SK-N-SH (cell line): ENCODE data around the gene ADGB.

Experiments used
- EP300 ChIP-seq, 2 experiments: IDR thresholded peaks; 2 replicates each; pipeline versions ENCODE4 v1.4.0 to v1.6.1; 2012; ENCODE audit warnings: borderline replicate concordance in 1 of 2, low read depth in 1 of 2, low read length in 1 of 2
- MXI1 ChIP-seq: IDR thresholded peaks from 2 replicates; pipeline ENCODE4 v1.6.1; 2012; ENCODE audit warnings: mild to moderate bottlenecking, low read depth, low read length, improper control_type of control experiment
- RAD21 ChIP-seq: IDR thresholded peaks from 2 replicates; pipeline ENCODE4 v1.6.1; 2012; ENCODE audit warnings: mild to moderate bottlenecking, low read length
- TAF1 ChIP-seq: IDR thresholded peaks from 2 replicates; pipeline ENCODE4 v1.6.1; 2012; ENCODE audit warnings: low read depth, mild to moderate bottlenecking, low read length, moderate library complexity, borderline replicate concordance
- TCF12 ChIP-seq: IDR thresholded peaks from 2 replicates; pipeline ENCODE4 v1.4.0; 2012
- TF ChIP-seq, protein P1 (sequence below): IDR thresholded peaks from 2 replicates; pipeline ENCODE4 v1.4.0; 2012; ENCODE audit warnings: low read depth
- TF ChIP-seq, protein P2 (sequence below): fragments of 150-350 bp; IDR thresholded peaks from 2 replicates; pipeline ENCODE4 v1.6.1; 2017; ENCODE audit warnings: antibody characterized with exemption, low read length, low read depth, borderline replicate concordance
- TF ChIP-seq, protein P3 (sequence below): fragments of 200-600 bp; sonication (generic); IDR thresholded peaks from 2 replicates; pipeline ENCODE4 v1.6.1; 2017; ENCODE audit warnings: antibody characterized with exemption, mild to moderate bottlenecking, moderate library complexity

DNA sequence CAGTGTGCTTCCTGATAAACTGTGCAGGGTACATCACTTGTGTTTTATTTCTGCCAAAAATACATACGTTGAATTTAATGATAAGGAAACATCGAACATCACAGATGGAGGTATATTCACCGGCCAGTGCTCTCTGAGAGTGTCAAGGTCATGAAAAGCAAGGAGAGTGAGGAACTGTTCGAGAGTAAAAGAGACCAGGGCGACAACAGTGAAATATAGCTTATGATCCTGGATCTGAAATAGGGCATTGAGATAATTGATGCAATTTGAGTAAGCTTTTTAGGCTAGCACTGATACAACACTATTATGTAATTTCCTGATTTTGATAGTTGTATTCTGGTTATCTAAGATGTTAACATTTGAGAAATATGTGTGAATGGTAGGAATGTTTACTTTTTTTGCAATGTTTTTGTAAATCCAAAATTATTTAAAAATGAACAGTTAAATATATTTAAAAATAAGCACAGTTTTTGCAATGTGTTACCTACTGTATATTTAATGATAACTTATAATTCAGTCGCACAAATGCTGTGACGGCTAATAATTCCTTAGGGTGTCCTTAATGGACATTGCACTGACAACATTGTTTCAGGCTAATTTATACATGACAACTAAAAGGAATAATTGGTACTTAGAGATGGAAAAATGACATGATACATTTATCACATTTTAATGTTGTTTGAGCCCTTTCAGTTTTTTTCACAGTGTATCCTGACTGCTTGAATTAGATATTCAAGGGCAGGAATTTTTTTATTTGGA, 45.2 kb upstream of the ADGB start:
- TF ChIP-seq, protein P1, sequence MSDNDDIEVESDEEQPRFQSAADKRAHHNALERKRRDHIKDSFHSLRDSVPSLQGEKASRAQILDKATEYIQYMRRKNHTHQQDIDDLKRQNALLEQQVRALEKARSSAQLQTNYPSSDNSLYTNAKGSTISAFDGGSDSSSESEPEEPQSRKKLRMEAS = no peak
- TF ChIP-seq TAF1 (no peak), MXI1 (no peak), RAD21 (no peak), TCF12 (no peak), EP300 (IDR thresholded peaks at IDR 0.05; ENCODE audit: borderline replicate concordance in 1 of 2, low read depth in 1 of 2, low read length in 1 of 2) (no peak)
- TF ChIP-seq, protein P2, sequence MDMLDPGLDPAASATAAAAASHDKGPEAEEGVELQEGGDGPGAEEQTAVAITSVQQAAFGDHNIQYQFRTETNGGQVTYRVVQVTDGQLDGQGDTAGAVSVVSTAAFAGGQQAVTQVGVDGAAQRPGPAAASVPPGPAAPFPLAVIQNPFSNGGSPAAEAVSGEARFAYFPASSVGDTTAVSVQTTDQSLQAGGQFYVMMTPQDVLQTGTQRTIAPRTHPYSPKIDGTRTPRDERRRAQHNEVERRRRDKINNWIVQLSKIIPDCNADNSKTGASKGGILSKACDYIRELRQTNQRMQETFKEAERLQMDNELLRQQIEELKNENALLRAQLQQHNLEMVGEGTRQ = no peak
- TF ChIP-seq, protein P3, sequence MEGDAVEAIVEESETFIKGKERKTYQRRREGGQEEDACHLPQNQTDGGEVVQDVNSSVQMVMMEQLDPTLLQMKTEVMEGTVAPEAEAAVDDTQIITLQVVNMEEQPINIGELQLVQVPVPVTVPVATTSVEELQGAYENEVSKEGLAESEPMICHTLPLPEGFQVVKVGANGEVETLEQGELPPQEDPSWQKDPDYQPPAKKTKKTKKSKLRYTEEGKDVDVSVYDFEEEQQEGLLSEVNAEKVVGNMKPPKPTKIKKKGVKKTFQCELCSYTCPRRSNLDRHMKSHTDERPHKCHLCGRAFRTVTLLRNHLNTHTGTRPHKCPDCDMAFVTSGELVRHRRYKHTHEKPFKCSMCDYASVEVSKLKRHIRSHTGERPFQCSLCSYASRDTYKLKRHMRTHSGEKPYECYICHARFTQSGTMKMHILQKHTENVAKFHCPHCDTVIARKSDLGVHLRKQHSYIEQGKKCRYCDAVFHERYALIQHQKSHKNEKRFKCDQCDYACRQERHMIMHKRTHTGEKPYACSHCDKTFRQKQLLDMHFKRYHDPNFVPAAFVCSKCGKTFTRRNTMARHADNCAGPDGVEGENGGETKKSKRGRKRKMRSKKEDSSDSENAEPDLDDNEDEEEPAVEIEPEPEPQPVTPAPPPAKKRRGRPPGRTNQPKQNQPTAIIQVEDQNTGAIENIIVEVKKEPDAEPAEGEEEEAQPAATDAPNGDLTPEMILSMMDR = no peak
